HPDE6-E6E7 (cell line): ENCODE measurements around the gene PYGL.
A peak's percentile ranks its signal among the peaks of the same experiment; 100 is the strongest.

ENCODE experiments used
- DNase-seq: peaks from one replicate; pipeline ENCODE4 v3.0.0; 2011; ENCODE audit warnings: missing footprints; ENCODE audit errors: extremely low spot score

The PYGL gene

GRCh38 chr14:50871914-50872732 lies 72.2 kb downstream of the PYGL start, which contains the start of gene ABHD12B:
Gene ABHD12B (plus strand): TSS chr14:50872053. CDS start chr14:50872175, 122 bp downstream.
- DNase-seq: no peak

GRCh38 chr14:50871228-50871627 lies 73.1 kb downstream of the PYGL start:
- DNase-seq: no peak

DNA sequence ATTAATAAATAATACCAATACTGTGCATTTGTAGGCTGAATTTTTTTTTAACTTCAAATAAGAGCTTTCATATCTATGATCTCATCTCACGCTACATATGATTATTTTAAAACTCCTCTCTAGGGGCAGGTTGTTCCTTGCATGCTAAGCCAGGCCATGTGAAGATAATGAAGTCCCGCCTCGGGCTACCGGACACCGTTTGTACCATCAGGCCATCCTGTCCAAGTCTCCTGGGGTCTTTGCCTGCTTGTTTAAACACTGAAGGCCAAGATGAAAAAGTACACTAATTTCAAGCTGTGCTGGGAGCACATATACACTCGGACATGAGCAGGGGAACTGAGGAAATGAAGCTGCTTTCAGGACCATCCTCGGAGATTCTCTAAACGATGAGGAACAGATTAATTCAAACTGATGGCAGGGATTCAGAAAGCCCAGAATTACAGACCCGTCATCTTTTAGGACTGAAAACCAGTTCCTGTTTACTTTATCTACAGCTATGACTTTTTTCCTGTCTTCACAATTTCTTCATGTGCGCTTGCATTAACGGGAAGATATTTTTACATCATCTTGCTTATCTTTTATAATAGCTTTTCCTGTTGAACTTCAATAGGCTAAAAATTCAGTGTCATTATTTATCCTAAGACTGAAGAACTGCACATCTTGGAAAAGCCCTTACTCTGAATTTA lies 78.7 kb downstream of the PYGL start:
- DNase-seq: no peak

DNA sequence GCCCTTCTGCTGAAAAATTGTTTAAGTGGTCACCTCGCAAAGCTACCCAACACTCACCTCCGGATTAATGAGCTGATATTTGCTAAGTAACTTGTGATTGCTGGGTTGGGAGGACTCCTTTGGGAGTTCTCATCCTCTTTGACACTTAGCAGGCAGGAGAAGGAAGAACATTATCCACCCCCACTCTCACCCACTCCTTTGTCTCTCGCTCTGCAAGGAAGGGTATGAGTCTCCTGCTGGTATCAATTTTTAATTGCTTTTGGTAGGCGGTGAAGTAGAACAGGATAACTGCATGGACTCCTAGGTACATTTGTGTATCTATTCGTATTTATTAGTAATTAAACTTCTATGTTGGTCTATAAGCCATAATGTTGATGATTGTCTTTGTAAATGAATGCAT lies 79.3 kb downstream of the PYGL start:
- no peak for DNase-seq

DNA sequence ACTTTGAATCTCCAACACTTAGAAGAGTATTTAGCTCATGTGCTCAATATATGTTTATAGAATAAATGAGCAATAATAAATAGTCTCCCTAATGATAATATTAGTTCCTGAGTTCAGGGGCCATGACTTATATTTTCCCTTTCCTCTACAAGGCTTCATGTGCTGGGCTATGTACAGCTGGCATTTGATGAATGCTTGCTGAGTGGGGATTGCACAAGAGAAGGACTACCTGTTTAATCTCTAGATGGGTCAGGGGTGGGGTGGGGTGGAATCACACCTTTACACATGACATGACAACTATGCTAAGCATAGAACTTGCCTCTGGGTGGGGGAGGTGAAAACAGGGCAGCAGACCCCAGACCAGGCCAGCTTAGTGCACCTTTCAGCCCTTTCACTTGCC lies 80.0 kb downstream of the PYGL start:
- no peak for DNase-seq

DNA sequence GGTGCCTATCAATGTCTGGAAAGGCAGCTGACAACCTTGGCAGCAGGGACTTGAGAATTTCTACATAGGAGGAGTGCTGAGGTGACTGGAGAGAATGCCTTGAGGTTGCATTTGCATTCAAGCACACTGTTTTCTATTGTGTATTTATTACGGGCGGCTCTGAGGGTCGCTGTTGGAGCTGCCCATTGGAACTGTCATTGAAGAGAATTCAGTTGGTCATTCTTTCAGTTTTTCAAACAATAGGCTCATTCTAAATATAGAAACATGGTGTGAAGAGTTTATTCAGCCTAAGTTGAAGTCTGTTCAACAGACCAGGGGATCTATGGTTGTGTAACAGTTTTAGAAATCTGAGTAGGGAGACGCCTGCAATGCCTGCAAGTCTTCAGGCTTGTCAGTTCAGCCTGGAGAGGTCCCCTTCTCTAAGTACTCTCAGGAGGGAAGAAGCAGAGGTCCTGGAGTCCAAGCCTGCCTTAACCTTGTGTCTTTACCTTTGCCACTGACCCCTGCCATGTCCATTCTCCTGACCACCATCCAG lies 82.2 kb downstream of the PYGL start:
- DNase-seq: no peak

DNA sequence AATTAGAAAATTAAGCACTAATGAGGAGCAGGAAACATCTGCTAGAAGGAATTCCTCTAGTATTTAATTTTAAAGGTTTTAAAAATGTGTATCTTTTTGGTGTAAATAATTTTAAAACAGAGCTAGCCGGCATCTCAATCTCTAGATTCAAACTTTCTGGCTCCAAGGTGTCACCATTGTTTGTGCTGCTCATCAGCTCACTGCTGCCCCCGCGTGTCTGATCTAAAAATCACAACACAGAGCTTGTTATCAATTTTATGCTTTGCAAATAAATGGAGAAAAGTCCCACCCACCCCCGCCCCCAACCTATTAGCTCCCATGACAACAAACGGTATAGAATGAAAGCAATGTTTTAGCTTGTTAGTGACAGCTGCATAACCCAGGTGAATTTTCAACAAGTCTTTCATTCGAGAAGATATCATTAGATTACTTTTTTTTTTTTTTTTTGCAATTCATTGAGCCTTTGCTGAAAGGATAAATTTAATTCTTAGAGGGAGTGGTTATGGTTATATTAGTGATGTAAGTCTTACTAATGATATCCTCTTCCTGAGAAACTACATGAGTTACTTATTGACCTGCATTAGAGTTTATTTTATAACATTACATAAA lies 83.7 kb downstream of the PYGL start:
- peak; percentile 62 for DNase-seq

- DNase-seq: no peak
Measured at GRCh38 chr14:50859296-50859624, 85.0 kb downstream of the PYGL start.

DNA sequence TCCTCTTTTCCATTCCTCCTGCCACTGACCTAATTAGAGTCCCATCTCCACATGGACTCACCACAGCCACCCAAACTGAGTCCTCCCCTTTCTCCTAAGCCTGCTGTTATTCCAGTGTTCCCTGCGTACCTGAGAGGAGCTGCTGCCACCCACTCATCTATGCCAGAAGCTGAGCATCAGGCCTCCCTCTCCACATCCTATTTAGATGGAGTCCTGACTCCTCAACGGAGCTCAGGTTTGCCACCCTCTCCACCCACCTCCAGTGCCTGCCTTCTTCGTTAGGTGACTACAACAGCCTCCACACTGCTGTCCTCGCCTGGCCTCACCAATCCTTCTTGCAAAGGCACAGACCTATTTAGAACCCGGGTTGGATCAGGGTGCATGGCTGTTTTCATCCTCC lies 87.6 kb downstream of the PYGL start:
- DNase-seq: no peak

DNA sequence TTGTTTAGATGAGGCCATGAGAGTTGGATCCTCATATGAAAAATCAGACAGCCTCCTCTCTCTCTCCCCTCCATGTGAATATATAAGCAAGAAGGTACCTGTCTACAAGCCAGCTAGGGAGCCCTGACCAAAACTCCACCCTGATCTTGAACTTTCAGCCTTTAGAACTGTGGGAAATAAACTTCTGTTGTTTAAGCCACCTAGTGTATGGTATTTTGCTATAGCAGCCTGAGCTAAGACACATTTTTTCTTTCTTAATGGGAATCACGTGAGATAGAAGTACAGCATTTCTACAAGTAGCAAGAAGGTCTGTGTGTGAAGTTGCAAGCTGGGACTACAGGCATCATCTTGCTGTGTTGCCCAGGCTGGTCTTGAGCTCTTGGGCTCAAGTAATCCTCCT lies 88.7 kb downstream of the PYGL start:
- DNase-seq: no peak
